ENCODE measurements around the gene PTPRD. TPM values are rescaled to one million over a fixed set of nuclear protein-coding genes. Genes with fewer than 3 reads are reported as not detected.

PTPRD gene
- total RNA-seq, 1 experiment from 2014 or later = 32.5 TPM

DNA sequence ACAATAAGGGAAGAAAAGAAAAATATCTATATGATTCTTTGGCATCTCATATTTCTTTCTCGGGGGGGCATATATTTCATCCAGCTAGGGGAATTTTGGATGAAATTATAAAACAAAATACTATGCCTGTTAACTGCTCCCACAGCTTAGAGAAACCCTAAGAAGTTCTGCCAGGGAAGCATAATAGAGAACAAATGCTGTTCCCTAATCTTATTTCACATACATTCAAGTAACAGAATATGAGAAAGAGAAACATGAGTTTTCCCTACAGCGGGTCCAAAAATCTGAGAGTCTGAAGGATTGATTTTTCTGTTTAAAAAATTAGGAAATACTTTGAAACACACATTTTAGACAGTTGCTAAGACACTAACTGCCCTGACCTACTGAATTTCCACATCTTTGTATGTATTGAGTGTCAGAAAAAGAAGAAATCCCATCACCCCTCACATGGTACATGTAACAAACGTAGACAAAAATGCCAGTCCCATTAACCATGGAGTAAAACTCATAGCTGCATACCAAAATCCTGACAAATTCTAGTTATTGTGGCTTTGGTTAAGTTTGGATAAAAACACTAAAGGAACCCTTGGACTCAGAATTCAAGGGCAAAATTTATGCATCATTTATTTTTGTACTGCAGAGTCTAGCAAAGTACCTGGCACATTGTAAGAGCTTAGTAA lies 2193.1 kb downstream of the PTPRD start:
- H3K23me2 ChIP-seq (ENCODE audit: insufficient read length, low read depth, low read length, poor library complexity, severe bottlenecking) = no peaks in the 10 kb centered on the region
- H2BK20ac ChIP-seq (ENCODE audit: low read depth, low read length, poor library complexity, severe bottlenecking) = no peak overlapping the region
- H2AK5ac ChIP-seq (ENCODE audit: insufficient read length, low read length) = no peak overlapping the region
- no CpG with 5 or more reads among the region's 3 CpGs for WGBS (ENCODE audit: extremely low coverage, insufficient read length, low lambda C conversion rate)
- no peaks in the 10 kb centered on the region; a peak in 1 of 7 replicates for H3K36me3 Mint-ChIP-seq (ENCODE audit: insufficient read depth in 1 of 3, low read depth in 3 of 3)
- no peaks in the 10 kb centered on the region for H4K20me1 ChIP-seq (ENCODE audit: control insufficient read depth, insufficient read depth, insufficient read length)
- no peaks in the 10 kb centered on the region for H3K9me3 ChIP-seq (ENCODE audit: control insufficient read depth, low read depth, low read length)
- no peak overlapping the region for H4K5ac ChIP-seq (ENCODE audit: insufficient read length, low read depth, low read length)
- no peak overlapping the region for H3K9ac ChIP-seq (ENCODE audit: extremely low read depth, insufficient read length, low read length)
- H3K27ac Mint-ChIP-seq = no peak overlapping the region
- H3K9me3 Mint-ChIP-seq = no peaks in the 10 kb centered on the region
- H3K27me3 Mint-ChIP-seq (ENCODE audit: low read depth) = no peaks in the 10 kb centered on the region
- no peaks in the 10 kb centered on the region for H3K79me2 ChIP-seq (ENCODE audit: insufficient read depth, low read length)
- no peak overlapping the region for H3T11ph ChIP-seq (ENCODE audit: low read length)
- no peak overlapping the region for H3K4me2 ChIP-seq (ENCODE audit: insufficient read depth, insufficient read length, low read length)
- H3K56ac ChIP-seq (ENCODE audit: insufficient read length, low read depth, low read length) = no peak overlapping the region
- H2BK120ac ChIP-seq (ENCODE audit: low read depth, low read length, poor library complexity, severe bottlenecking) = no peak overlapping the region
- H2BK15ac ChIP-seq (ENCODE audit: low read depth, low read length) = no peak overlapping the region
- H3K4me1 ChIP-seq (ENCODE audit: insufficient read depth, low read length) = no peaks in the 10 kb centered on the region; the same call in 1 of the 2 replicates
- H2BK5ac ChIP-seq (ENCODE audit: insufficient read length, low read length) = no peak overlapping the region
- H3K27ac ChIP-seq (ENCODE audit: insufficient read length, low read depth, low read length) = no peak overlapping the region
- H3K18ac ChIP-seq (ENCODE audit: insufficient read length, low read depth, low read length) = no peak overlapping the region
- H2BK12ac ChIP-seq (ENCODE audit: insufficient read length, low read depth, low read length) = no peak overlapping the region
- no peak overlapping the region for H3K14ac ChIP-seq (ENCODE audit: insufficient read depth, low read length)
- TF ChIP-seq, protein P1, sequence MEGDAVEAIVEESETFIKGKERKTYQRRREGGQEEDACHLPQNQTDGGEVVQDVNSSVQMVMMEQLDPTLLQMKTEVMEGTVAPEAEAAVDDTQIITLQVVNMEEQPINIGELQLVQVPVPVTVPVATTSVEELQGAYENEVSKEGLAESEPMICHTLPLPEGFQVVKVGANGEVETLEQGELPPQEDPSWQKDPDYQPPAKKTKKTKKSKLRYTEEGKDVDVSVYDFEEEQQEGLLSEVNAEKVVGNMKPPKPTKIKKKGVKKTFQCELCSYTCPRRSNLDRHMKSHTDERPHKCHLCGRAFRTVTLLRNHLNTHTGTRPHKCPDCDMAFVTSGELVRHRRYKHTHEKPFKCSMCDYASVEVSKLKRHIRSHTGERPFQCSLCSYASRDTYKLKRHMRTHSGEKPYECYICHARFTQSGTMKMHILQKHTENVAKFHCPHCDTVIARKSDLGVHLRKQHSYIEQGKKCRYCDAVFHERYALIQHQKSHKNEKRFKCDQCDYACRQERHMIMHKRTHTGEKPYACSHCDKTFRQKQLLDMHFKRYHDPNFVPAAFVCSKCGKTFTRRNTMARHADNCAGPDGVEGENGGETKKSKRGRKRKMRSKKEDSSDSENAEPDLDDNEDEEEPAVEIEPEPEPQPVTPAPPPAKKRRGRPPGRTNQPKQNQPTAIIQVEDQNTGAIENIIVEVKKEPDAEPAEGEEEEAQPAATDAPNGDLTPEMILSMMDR (conservative IDR thresholded peaks at IDR 0.05) = no peak
- no peaks in the 10 kb centered on the region for H3K79me1 ChIP-seq (ENCODE audit: insufficient read depth, low read depth, low read length, poor library complexity, severe bottlenecking)
- H4K91ac ChIP-seq (ENCODE audit: insufficient read length, low read depth, low read length) = no peak overlapping the region
- no peak overlapping the region for H2AFZ ChIP-seq (ENCODE audit: low read length)
- no peak overlapping the region for H3K23ac ChIP-seq (ENCODE audit: insufficient read length, low read depth, low read length)
- H3K4ac ChIP-seq (ENCODE audit: low read depth, low read length) = no peak overlapping the region
- H3K4me1 Mint-ChIP-seq = peaks cover 19 to 27% of the 10 kb centered on the region in 2 experiments
- no peak for DNase-seq
- H3K4me3 Mint-ChIP-seq = no peak overlapping the region
- no peaks in the 10 kb centered on the region for H3K27me3 ChIP-seq (ENCODE audit: insufficient read depth, low read length)
- no peak overlapping the region for H4K8ac ChIP-seq (replicated peaks; ENCODE audit: insufficient read length, low read depth, low read length)

Data from H9 (cell line).